ENCODE measurements around the gene SLC12A6.
"Not testable (repeated sequence)": the region's sequence is repeated elsewhere in the genome, so short reads cannot be mapped to it uniquely, and the experiment has no call there.

The SLC12A6 gene

DNA sequence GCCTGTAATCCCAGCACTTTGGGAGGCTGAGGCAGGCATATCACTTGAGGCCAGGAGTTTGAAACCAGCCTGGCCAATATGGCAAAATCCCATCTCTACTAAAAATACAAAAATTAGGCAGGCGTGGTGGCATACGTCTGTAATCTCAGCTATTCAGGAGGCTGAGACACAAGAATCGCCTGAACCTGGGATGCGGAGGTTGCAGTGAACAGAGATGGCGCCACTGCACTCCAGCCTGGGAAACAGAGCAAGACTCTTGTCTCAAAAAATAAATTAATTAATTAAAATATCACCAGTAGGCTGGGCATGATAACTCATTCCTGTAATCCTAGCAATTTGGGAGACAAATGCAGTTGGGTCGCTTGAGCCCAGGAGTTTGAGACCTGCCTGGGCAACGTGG lies 144.3 kb downstream of the SLC12A6 start:
- not testable (repeated sequence) for DNase-seq (ENCODE audit: low read depth in 2 of 2)

DNA sequence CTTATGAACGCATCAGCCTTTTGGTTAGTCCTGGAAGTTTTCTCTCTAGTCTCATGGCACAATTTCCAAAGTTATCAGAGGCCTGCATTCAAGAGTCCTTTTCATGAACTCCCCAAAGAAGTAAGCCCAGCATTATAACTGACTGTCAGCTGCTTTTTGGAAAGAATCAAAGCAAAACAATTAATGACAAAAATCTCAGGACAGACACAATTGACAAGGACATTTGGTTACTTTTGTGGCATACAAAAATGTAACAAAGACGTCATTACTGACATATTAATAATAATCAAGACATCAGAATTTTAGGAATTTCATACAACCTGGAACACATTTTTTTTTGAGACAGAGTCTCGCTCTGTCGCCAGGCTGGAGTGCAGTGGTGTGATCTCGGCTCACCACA lies 148.9 kb downstream of the SLC12A6 start:
- no peak for DNase-seq (ENCODE audit: low read depth in 2 of 2)

DNA sequence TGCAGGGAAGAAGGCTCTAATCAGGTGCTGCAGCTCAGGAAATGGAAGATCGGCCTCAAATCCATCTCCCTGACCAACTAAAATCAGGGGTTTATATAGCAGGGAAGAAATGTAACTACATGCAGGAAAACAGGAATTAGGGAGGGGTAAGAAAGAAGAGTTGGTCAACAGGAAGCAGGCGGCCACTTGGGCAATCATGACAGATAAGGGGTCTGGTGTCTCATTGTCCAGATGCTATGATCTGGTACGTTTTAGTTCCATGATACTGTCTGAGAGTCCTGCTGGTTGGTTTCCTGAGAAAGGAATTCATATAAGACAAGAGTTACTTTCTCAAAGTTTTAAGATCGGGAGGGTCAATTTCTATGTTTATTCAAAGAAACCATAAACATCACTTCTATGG lies 151.9 kb downstream of the SLC12A6 start:
- no peak for DNase-seq (ENCODE audit: low read depth in 2 of 2)

- DNase-seq (ENCODE audit: low read depth in 2 of 2), result no peak
Measured at GRCh38 chr15:34182942-34183341, 154.6 kb downstream of the SLC12A6 start.

Measured in stimulated activated CD8-positive, alpha-beta memory T cell treated with anti-CD3 and anti-CD28 coated beads, Interleukin-15, amount 100 ng/mL, for 4 hours (primary cell).